ENCODE results near the gene ADGRL3. TPM values are rescaled to one million over a fixed set of nuclear protein-coding genes. Genes with fewer than 3 reads are reported as not detected.
"Not testable (repeated sequence)": the region's sequence is repeated elsewhere in the genome, so short reads cannot be mapped to it uniquely, and the experiment has no call there.

The ADGRL3 gene
- total RNA-seq, 4 donors from 2014 or later, result 6.1 to 26.0 (median 7.3) TPM

DNA sequence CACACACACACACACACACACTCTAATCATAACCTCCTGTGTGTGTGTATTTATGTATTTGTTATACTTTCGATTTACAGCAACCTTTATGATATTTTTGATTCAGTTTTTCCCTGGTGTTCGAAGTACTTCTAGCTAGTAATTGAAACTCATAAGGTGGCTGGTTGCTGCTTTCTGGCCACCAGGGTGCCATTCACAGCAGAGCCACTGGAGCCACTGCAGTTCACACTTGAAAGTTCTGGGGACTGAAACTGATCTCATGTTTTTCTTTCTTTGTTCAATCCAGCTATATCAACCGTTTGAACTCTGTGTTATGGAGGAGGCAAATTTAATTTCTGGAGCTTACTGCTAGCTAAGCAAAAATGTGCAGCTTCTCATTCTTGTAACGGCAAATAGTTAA, 419.4 kb downstream of the ADGRL3 start:
- Histone ChIP-seq H3K36me3 (no peaks in the 10 kb centered on the region), H3K4me1 (no peaks in the 10 kb centered on the region), H3K27me3 (no peaks in the 10 kb centered on the region), H3K4me3 (no peak overlapping the region), H3K9me3 (no peaks in the 10 kb centered on the region), H3K27ac (no peak overlapping the region)
- TF ChIP-seq, protein P1, sequence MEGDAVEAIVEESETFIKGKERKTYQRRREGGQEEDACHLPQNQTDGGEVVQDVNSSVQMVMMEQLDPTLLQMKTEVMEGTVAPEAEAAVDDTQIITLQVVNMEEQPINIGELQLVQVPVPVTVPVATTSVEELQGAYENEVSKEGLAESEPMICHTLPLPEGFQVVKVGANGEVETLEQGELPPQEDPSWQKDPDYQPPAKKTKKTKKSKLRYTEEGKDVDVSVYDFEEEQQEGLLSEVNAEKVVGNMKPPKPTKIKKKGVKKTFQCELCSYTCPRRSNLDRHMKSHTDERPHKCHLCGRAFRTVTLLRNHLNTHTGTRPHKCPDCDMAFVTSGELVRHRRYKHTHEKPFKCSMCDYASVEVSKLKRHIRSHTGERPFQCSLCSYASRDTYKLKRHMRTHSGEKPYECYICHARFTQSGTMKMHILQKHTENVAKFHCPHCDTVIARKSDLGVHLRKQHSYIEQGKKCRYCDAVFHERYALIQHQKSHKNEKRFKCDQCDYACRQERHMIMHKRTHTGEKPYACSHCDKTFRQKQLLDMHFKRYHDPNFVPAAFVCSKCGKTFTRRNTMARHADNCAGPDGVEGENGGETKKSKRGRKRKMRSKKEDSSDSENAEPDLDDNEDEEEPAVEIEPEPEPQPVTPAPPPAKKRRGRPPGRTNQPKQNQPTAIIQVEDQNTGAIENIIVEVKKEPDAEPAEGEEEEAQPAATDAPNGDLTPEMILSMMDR (IDR thresholded peaks at IDR 0.05), result no peak
- TF ChIP-seq POLR2AphosphoS5 (IDR thresholded peaks at IDR 0.05) (no peak), POLR2A (IDR thresholded peaks at IDR 0.05) (no peak), EP300 (IDR thresholded peaks at IDR 0.05) (no peak)
- WGBS, 2 donors (ENCODE audit: low coverage in 1 of 2), result 66 to 93% methylated on average over 2 to 4 of the region's 4 CpGs
- ATAC-seq, result no peak

- Histone ChIP-seq H3K9me3 (no peaks in the 10 kb centered on the region), H3K36me3 (no peaks in the 10 kb centered on the region), H3K27me3 (no peaks in the 10 kb centered on the region), H3K27ac (no peak overlapping the region), H3K4me1 (no peaks in the 10 kb centered on the region), H3K4me3 (no peak overlapping the region)
- 100% methylated on average over 1 of the region's 1 CpG; no CpG with 5 or more reads in 1 of the 2 donors for WGBS, 2 donors (ENCODE audit: low coverage in 1 of 2)
- no peak for ATAC-seq
- TF ChIP-seq POLR2A (IDR thresholded peaks at IDR 0.05) (no peak), EP300 (IDR thresholded peaks at IDR 0.05) (no peak), POLR2AphosphoS5 (IDR thresholded peaks at IDR 0.05) (no peak)
- TF ChIP-seq, protein P1 (IDR thresholded peaks at IDR 0.05), result no peak
These were observed 428.2 kb downstream of the ADGRL3 start for GRCh38 chr4:61628282-61628681.

GRCh38 chr4:61628727-61629126, 428.6 kb downstream of the ADGRL3 start:
- Histone ChIP-seq H3K4me1 (no peaks in the 10 kb centered on the region), H3K27me3 (no peaks in the 10 kb centered on the region), H3K4me3 (no peak overlapping the region), H3K36me3 (no peaks in the 10 kb centered on the region), H3K9me3 (no peaks in the 10 kb centered on the region), H3K27ac (no peak overlapping the region)
- ATAC-seq, result no peak
- WGBS, 2 donors (ENCODE audit: low coverage in 1 of 2), result 79 to 100% methylated on average over 1 of the region's 1 CpG
- TF ChIP-seq POLR2A (IDR thresholded peaks at IDR 0.05), result no peak
- TF ChIP-seq, protein P1 (IDR thresholded peaks at IDR 0.05), result no peak
- no peak for TF ChIP-seq EP300 (IDR thresholded peaks at IDR 0.05)
- TF ChIP-seq POLR2AphosphoS5 (IDR thresholded peaks at IDR 0.05), result no peak

GRCh38 chr4:61630548-61630947, 430.4 kb downstream of the ADGRL3 start:
- TF ChIP-seq, protein P1 (IDR thresholded peaks at IDR 0.05), result no peak
- TF ChIP-seq EP300 (IDR thresholded peaks at IDR 0.05) (no peak), POLR2A (IDR thresholded peaks at IDR 0.05) (no peak), POLR2AphosphoS5 (IDR thresholded peaks at IDR 0.05) (no peak)
- Histone ChIP-seq H3K9me3 (no peaks in the 10 kb centered on the region), H3K27me3 (no peaks in the 10 kb centered on the region), H3K27ac (no peak overlapping the region), H3K4me3 (no peak overlapping the region), H3K36me3 (no peaks in the 10 kb centered on the region), H3K4me1 (no peaks in the 10 kb centered on the region)
- ATAC-seq, result no peak
- WGBS, 2 donors (ENCODE audit: low coverage in 1 of 2), result 55 to 68% methylated on average over 2 of the region's 2 CpGs

DNA sequence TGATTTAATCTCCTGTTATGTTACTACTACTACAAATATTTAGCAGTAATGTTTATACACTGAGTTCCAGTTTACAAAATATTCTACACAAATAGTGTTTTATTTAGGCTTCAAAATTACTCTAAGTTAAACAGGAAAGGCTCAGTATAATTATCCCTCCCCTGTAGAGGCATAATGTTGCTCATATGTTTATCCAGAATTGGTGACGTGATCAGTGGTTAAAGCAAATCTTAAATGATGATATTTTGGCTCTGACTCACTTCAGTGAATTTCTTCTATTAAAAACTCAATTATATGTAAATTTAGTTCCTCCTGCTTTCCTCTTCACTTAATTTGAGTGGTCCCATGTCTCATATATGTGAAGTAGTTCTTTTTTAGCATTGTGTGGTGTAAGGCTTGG, 438.5 kb downstream of the ADGRL3 start:
- TF ChIP-seq POLR2AphosphoS5 (IDR thresholded peaks at IDR 0.05), result no peak
- no peak for TF ChIP-seq POLR2A (IDR thresholded peaks at IDR 0.05)
- TF ChIP-seq, protein P1 (IDR thresholded peaks at IDR 0.05), result no peak
- TF ChIP-seq EP300 (IDR thresholded peaks at IDR 0.05), result no peak
- no peaks in the 10 kb centered on the region for H3K9me3 ChIP-seq
- no peak for ATAC-seq
- no peaks in the 10 kb centered on the region for H3K27me3 ChIP-seq
- H3K36me3 ChIP-seq, result no peaks in the 10 kb centered on the region
- H3K4me3 ChIP-seq, result no peak overlapping the region
- no peaks in the 10 kb centered on the region for H3K4me1 ChIP-seq
- 55 to 100% methylated on average over 1 of the region's 1 CpG for WGBS, 2 donors (ENCODE audit: low coverage in 1 of 2)
- no peak overlapping the region for H3K27ac ChIP-seq

DNA sequence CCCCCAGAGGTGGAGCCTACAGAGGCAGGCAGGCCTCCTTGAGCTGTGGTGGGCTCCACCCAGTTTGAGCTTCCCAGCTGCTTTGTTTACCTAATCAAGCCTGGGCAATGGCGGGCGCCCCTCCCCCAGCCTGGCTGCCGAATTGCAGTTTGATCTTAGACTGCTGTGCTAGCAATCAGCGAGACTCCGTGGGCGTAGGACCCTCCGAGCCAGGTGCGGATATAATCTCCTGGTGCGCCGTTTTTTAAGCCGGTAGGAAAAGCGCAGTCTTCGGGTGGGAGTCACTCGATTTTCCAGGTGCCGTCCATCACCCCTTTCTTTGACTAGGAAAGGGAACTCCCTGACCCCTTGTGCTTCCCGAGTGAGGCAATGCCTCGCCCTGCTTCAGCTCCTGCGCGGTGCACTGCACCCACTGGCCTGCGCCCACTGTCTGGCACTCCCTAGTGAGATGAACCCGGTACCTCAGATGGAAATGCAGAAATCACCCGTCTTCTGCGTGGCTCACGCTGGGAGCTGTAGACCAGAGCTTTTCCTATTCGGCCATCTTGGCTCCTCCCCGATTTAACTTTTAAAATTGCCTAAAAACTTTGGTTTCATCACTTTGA, 446.7 kb downstream of the ADGRL3 start:
- not testable (repeated sequence) for H3K4me3 ChIP-seq, H3K36me3 ChIP-seq, H3K27me3 ChIP-seq, H3K27ac ChIP-seq, H3K4me1 ChIP-seq, H3K9me3 ChIP-seq, ATAC-seq
- 87 to 91% methylated on average over 7 to 11 of the region's 26 CpGs for WGBS, 2 donors (ENCODE audit: low coverage in 1 of 2)
